ENCODE measurements around the gene GABBR2. TPM values are rescaled to one million over a fixed set of nuclear protein-coding genes. Genes with fewer than 3 reads are reported as not detected.

The GABBR2 gene
- total and polyA plus RNA-seq, 12 donors, result 0.17 to 9.0 (median 3.7) TPM

DNA sequence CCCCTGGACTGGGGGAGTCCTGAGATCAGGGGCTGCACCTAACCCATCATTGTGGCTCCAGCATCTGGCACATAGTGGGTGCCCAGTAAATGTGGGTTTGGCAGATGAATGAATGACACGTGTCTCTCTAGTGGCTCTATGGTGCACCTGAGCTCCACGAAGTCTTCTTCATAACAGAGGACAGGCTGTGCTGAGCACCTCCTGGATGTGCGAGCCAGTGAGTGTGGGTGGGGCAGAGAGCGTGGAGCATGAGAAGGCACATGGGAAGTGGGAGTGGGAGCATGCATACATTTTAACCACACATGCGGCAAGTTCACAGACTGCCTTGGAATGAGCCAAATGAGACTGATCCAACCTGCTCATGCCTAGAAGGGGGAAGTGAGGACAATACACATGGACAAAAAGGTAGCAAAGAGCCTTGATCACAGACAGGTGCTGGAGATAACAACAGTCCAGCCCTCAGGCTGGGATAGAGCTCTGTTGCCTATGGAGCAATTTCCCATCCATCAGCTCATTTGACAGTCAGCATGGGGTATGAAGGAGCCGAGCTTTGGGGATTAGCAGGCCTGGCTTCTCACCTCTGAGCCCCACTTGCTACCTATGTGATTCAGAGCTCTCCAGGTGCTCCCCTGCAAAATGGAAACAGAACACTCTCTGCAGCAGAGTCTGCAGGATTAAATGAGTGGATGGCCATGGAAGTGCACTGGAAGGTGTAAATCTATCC is 377.0 kb downstream of the GABBR2 start:
- no peak for TF ChIP-seq CTCF (IDR thresholded peaks at IDR 0.05)
- no peak for TF ChIP-seq POLR2A (IDR thresholded peaks at IDR 0.05)
- intact Hi-C loops (cut with DNase I), result no loop called here
- Histone ChIP-seq H3K9me3 (replicated peaks in 1 of 3) (no peaks in the 10 kb centered on the region), H3K27me3 (no peaks in the 10 kb centered on the region), H3K4me1 (replicated peaks in 1 of 2) (no peaks in the 10 kb centered on the region), H3K27ac (no peak overlapping the region), H3K36me3 (replicated peaks in 1 of 2) (no peaks in the 10 kb centered on the region), H3K4me3 (no peak overlapping the region)
- DNase-seq, result no peak
- 67 to 76% (median 69%) methylated on average over 6 of the region's 6 CpGs for WGBS, 4 donors

DNA sequence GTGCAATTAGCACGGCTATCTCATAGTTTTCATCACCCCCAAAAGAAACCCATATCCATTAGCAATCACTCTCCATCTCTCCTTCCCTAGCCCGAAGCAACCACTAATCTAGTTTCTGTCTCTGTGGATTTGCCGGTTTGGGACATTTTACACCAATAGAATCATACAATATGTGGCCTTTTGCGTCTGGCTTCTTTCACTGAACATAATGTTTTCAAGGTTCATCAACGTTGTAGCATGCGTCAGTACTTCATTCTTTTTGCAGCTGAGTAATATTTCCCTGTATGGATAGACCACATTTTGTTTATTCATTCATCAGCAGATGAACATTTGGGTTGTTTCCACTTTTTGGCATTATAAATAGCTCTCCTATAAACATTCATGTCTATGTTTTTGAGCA is 377.9 kb downstream of the GABBR2 start:
- H3K4me3 ChIP-seq, result no peak overlapping the region
- no peaks in the 10 kb centered on the region for H3K9me3 ChIP-seq (replicated peaks in 1 of 3)
- H3K36me3 ChIP-seq (replicated peaks in 1 of 2), result no peaks in the 10 kb centered on the region
- whole genome bisulfite sequencing, 4 donors, result 73 to 80% (median 78%) methylated on average over 6 of the region's 6 CpGs
- TF ChIP-seq CTCF (IDR thresholded peaks at IDR 0.05) (no peak), POLR2A (IDR thresholded peaks at IDR 0.05) (no peak)
- no peak for DNase-seq
- intact Hi-C loops (cut with DNase I), result no loop called here
- H3K4me1 ChIP-seq (replicated peaks in 1 of 2), result no peaks in the 10 kb centered on the region
- no peak overlapping the region for H3K27ac ChIP-seq
- no peaks in the 10 kb centered on the region for H3K27me3 ChIP-seq

DNA sequence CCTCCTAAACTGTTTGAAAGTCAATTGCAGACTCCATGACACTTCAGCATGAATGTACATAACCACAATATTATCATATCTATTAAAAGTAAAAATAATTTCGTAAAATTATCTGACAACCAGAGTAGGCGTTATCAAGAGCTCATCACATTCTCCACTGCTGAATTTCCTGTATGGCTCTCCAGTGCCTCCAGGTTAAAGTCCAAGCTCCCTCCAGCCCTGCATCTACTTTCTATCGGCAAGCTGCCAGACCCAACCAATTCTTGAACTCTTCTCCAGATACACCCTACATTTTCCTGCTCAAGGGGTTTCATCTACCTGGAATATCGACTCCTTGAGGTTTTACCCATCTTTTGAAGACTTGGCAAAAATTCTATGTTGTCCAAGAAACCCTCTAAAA is 378.8 kb downstream of the GABBR2 start:
- intact Hi-C loops (cut with DNase I), result no loop called here
- Histone ChIP-seq H3K27ac (no peak overlapping the region), H3K36me3 (replicated peaks in 1 of 2) (no peaks in the 10 kb centered on the region), H3K4me3 (no peak overlapping the region), H3K4me1 (replicated peaks in 1 of 2) (no peaks in the 10 kb centered on the region), H3K9me3 (replicated peaks in 1 of 3) (no peaks in the 10 kb centered on the region), H3K27me3 (no peaks in the 10 kb centered on the region)
- WGBS, 4 donors, result 58 to 68% (median 61%) methylated on average over 4 of the region's 4 CpGs
- TF ChIP-seq CTCF (IDR thresholded peaks at IDR 0.05) (no peak), POLR2A (IDR thresholded peaks at IDR 0.05) (no peak)
- no peak for DNase-seq

GRCh38 chr9:98329281-98329680 is 379.5 kb downstream of the GABBR2 start:
- Histone ChIP-seq H3K36me3 (replicated peaks in 1 of 2) (no peaks in the 10 kb centered on the region), H3K27me3 (no peaks in the 10 kb centered on the region), H3K9me3 (replicated peaks in 1 of 3) (no peaks in the 10 kb centered on the region), H3K4me3 (no peak overlapping the region), H3K27ac (no peak overlapping the region), H3K4me1 (replicated peaks in 1 of 2) (no peaks in the 10 kb centered on the region)
- intact Hi-C loops (cut with DNase I), result no loop called here
- no peak for DNase-seq
- 72 to 89% (median 81%) methylated on average over 6 of the region's 6 CpGs for WGBS, 4 donors
- no peak for TF ChIP-seq CTCF (IDR thresholded peaks at IDR 0.05)
- no peak for TF ChIP-seq POLR2A (IDR thresholded peaks at IDR 0.05)

All from adrenal gland (tissue), 12 donors.